KMS-11 (cell line): ENCODE data around the gene MICAL3.
"Not testable (repeated sequence)": the region's sequence is repeated elsewhere in the genome, so short reads cannot be mapped to it uniquely, and the experiment has no call there.

Experiments used
- H2AFZ ChIP-seq: fragments of 200-600 bp; sonication (generic); 2 replicates; pipeline ENCODE4 v1.6.1; 2016; ENCODE audit warnings: antibody characterized with exemption, mixed run types, low read depth
- H3K27ac ChIP-seq: fragments of 200-600 bp; sonication (generic); 2 replicates; pipeline ENCODE4 v1.6.1; 2016; ENCODE audit warnings: mild to moderate bottlenecking, mixed run types
- H3K27me3 ChIP-seq: fragments of 200-600 bp; sonication (generic); 2 replicates; pipeline ENCODE4 v1.6.1; 2017; ENCODE audit warnings: mild to moderate bottlenecking, low read depth, mixed run types, moderate library complexity; ENCODE audit not compliant: insufficient read depth
- H3K36me3 ChIP-seq: fragments of 200-600 bp; sonication (generic); 2 replicates; pipeline ENCODE4 v1.6.1; 2017; ENCODE audit warnings: mild to moderate bottlenecking, mixed run types; ENCODE audit not compliant: insufficient read depth
- H3K4me1 ChIP-seq: fragments of 200-600 bp; sonication (generic); 2 replicates; pipeline ENCODE4 v1.6.1; 2016; ENCODE audit warnings: mild to moderate bottlenecking, low read depth, mixed run types; ENCODE audit not compliant: poor library complexity, severe bottlenecking
- H3K4me2 ChIP-seq: fragments of 200-600 bp; sonication (generic); 2 replicates; pipeline ENCODE4 v1.7.0; 2016; ENCODE audit warnings: mild to moderate bottlenecking, mixed run types
- H3K4me3 ChIP-seq: fragments of 200-600 bp; sonication (generic); IDR thresholded peaks from 2 replicates; pipeline ENCODE4 v1.6.1; 2017; ENCODE audit warnings: low read depth, low read length, mixed read lengths; ENCODE audit not compliant: insufficient read depth
- H3K79me2 ChIP-seq: fragments of 200-600 bp; sonication (generic); 2 replicates; pipeline ENCODE4 v1.6.1; 2016; ENCODE audit warnings: low read depth, mixed run types; ENCODE audit not compliant: insufficient read depth
- H3K9ac ChIP-seq: fragments of 200-600 bp; sonication (generic); 2 replicates; pipeline ENCODE4 v1.6.1; 2016; ENCODE audit warnings: mild to moderate bottlenecking, mixed run types
- H4K20me1 ChIP-seq: fragments of 200-600 bp; sonication (generic); 2 replicates; pipeline ENCODE4 v1.6.1; 2016; ENCODE audit warnings: mild to moderate bottlenecking, mixed run types; ENCODE audit not compliant: insufficient read depth
- TF ChIP-seq, protein P1 (sequence below): fragments of 200-600 bp; sonication (generic); conservative IDR thresholded peaks from 2 replicates; pipeline ENCODE4 v1.6.1; 2017; ENCODE audit warnings: low read depth, mild to moderate bottlenecking, antibody characterized with exemption, low read length, moderate library complexity, mixed read lengths

The MICAL3 gene

DNA sequence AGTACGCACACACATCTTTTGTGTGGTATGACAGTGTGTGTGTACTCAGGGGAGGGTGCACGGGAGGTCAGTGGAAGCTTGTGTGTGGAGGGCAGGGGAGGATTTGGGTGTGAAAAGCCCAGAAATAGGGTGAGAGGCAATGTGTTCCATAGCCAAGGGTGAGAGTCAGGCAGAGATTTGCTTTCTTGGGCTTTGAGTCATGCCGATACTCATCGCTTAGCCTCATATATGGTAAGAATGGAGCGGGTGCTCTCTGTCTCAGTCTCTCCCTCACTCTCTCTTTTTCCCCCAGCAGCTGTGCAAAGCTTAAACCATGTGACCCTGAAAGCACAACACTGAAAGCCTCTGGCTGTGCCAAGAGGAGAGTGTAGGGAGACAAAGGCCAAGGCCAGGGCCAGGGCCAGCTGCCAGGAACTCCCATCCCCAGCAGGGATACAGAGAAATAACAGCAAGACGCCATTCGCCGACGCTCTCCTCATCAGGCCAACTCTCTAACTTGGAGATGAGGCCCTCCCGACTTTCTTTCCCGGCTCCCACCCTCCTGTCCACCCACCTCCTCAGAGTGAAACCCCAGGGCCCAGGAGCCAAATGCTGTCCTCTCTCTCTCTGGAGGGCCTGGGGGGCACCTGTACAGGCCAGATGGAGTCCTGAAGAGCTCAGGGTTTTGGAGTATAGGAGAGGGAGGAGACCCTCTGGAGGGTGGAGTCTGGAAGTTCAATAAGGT, 20.3 kb upstream of the MICAL3 start:
- TF ChIP-seq, protein P1, sequence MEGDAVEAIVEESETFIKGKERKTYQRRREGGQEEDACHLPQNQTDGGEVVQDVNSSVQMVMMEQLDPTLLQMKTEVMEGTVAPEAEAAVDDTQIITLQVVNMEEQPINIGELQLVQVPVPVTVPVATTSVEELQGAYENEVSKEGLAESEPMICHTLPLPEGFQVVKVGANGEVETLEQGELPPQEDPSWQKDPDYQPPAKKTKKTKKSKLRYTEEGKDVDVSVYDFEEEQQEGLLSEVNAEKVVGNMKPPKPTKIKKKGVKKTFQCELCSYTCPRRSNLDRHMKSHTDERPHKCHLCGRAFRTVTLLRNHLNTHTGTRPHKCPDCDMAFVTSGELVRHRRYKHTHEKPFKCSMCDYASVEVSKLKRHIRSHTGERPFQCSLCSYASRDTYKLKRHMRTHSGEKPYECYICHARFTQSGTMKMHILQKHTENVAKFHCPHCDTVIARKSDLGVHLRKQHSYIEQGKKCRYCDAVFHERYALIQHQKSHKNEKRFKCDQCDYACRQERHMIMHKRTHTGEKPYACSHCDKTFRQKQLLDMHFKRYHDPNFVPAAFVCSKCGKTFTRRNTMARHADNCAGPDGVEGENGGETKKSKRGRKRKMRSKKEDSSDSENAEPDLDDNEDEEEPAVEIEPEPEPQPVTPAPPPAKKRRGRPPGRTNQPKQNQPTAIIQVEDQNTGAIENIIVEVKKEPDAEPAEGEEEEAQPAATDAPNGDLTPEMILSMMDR: no peak
- no peak overlapping the region for H3K4me2 ChIP-seq
- H2AFZ ChIP-seq: no peak overlapping the region
- no peaks in the 10 kb centered on the region for H3K36me3 ChIP-seq
- no peak overlapping the region for H3K27ac ChIP-seq
- H3K79me2 ChIP-seq: no peaks in the 10 kb centered on the region
- no peak overlapping the region for H3K9ac ChIP-seq
- H3K27me3 ChIP-seq: no peaks in the 10 kb centered on the region
- no peaks in the 10 kb centered on the region for H3K4me1 ChIP-seq
- H3K4me3 ChIP-seq: no peak overlapping the region
- no peaks in the 10 kb centered on the region for H4K20me1 ChIP-seq

DNA sequence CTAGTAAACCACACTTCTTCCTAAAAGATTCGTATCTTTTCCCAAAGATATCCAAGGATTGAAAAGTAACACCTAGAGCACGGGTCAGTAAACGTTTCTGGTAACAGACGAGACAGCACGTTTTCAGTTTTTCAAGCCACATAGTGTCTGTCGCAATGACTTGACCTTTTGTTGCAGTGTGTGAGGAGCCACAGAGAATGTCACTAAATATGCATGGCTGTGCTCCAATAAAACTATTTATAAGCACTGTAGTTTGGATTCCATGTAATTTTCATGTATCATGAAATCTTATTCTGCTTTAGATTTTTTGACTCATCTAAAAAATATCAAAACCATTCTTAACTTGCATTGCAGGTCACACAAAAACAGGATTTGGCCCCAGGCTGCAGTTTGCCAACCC, 18.3 kb upstream of the MICAL3 start:
- Histone ChIP-seq H3K4me2 (no peak overlapping the region), H2AFZ (no peak overlapping the region)
- TF ChIP-seq, protein P1: no peak

DNA sequence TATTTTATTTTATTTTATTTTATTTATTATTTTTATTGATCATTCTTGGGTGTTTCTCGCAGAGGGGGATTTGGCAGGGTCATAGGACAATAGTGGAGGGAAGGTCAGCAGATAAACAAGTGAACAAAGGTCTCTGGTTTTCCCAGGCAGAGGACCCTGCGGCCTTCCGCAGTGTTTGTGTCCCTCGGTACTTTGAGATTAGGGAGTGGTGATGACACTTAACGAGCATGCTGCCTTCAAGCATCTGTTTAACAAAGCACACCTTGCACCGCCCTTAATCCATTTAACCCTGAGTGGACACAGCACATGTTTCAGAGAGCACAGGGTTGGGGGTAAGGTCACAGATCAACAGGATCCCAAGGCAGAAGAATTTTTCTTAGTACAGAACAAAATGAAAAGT, 16.5 kb upstream of the MICAL3 start:
- not testable (repeated sequence) for H3K9ac ChIP-seq, H3K79me2 ChIP-seq, H3K27ac ChIP-seq, H3K36me3 ChIP-seq, H3K27me3 ChIP-seq, H4K20me1 ChIP-seq, H3K4me2 ChIP-seq, H3K4me1 ChIP-seq, H3K4me3 ChIP-seq, H2AFZ ChIP-seq

More for the DNA sequence above, 18.3 kb upstream of the MICAL3 start:
- H3K27me3 ChIP-seq: no peaks in the 10 kb centered on the region
- no peak overlapping the region for H3K4me3 ChIP-seq
- H3K9ac ChIP-seq: no peak overlapping the region
- no peaks in the 10 kb centered on the region for H3K36me3 ChIP-seq
- H4K20me1 ChIP-seq: no peaks in the 10 kb centered on the region
- no peak overlapping the region for H3K27ac ChIP-seq
- no peaks in the 10 kb centered on the region for H3K4me1 ChIP-seq
- H3K79me2 ChIP-seq: no peaks in the 10 kb centered on the region

DNA sequence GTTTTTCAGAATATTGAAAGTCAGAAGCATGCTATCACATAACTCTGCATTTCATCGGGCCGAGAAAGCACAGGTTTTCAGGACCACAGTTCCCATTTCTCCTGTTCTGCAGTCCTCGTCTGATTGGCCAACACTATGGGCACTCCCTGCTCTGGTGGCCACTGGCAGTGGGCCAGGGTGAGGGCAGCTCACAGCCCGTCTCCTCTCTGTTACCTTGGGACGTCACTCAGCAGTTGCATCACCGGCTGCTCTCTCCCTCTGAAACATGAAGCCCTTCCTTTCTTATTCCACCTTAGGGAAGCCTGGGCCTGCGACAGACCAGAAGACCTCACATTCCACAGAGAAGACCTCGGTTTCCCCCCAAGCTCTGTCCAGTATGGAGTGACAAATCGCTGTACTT, 11.4 kb upstream of the MICAL3 start:
- Histone ChIP-seq H3K36me3 (no peaks in the 10 kb centered on the region), H4K20me1 (no peaks in the 10 kb centered on the region), H3K27me3 (no peaks in the 10 kb centered on the region), H2AFZ (no peak overlapping the region), H3K27ac (no peak overlapping the region), H3K4me3 (no peak overlapping the region), H3K9ac (no peak overlapping the region), H3K4me2 (no peak overlapping the region), H3K4me1 (peaks cover under 1% of the 10 kb centered on the region), H3K79me2 (no peaks in the 10 kb centered on the region)
- TF ChIP-seq, protein P1: no peak

DNA sequence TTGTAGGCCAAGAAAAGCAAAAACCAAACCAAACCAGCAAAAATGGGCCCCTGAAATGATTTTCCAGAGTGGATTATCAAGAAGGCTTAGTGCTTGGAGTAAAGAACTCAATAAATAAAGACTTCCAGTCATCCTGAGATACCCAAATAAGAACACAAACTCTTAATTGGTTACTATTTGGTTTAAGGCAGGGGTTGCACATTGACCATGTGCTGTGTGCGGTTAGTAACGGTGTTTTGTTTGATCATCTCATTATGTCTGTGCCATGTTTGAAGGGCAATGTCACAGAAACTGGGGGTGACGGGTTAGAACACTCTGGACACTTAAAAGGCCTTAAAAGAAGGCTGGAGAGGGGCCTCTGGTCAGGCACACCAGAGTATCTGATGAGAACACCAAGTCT, 9.7 kb upstream of the MICAL3 start:
- H4K20me1 ChIP-seq: no peaks in the 10 kb centered on the region
- H2AFZ ChIP-seq: no peak overlapping the region
- H3K79me2 ChIP-seq: no peaks in the 10 kb centered on the region
- peaks cover 17% of the 10 kb centered on the region for H3K4me1 ChIP-seq
- no peak overlapping the region for H3K9ac ChIP-seq
- TF ChIP-seq, protein P1: no peak
- no peaks in the 10 kb centered on the region for H3K27me3 ChIP-seq
- no peak overlapping the region for H3K4me3 ChIP-seq
- no peaks in the 10 kb centered on the region for H3K36me3 ChIP-seq
- no peak overlapping the region for H3K27ac ChIP-seq
- H3K4me2 ChIP-seq: no peak overlapping the region
